T-helper 1 cell treated with Interleukin-12 subunit alpha and Interleukin-12 subunit beta and Interleukin-4 antibody, amounts not matched to agents 30 ng/mL and 1 ng/mL, for 36 hours (primary cell): Measurements from ENCODE around the gene CXCL17. TPM values are rescaled to one million over a fixed set of nuclear protein-coding genes. Genes with fewer than 3 reads are reported as not detected.

ENCODE experiments used
- intact Hi-C: fragments of 100-400 bp; cut with micrococcal nuclease; formaldehyde crosslinking; loops from one replicate; pipeline ENCODE4 v1.15.1; 2024
- total RNA-seq: library from RNA; stranded (reverse); gene quantifications from 2 replicates; pipeline ENCODE4 v1.2.3, GENCODE V29; 2022

Gene CXCL17
- total RNA-seq, 1 donor from 2014 or later, result not detected

DNA sequence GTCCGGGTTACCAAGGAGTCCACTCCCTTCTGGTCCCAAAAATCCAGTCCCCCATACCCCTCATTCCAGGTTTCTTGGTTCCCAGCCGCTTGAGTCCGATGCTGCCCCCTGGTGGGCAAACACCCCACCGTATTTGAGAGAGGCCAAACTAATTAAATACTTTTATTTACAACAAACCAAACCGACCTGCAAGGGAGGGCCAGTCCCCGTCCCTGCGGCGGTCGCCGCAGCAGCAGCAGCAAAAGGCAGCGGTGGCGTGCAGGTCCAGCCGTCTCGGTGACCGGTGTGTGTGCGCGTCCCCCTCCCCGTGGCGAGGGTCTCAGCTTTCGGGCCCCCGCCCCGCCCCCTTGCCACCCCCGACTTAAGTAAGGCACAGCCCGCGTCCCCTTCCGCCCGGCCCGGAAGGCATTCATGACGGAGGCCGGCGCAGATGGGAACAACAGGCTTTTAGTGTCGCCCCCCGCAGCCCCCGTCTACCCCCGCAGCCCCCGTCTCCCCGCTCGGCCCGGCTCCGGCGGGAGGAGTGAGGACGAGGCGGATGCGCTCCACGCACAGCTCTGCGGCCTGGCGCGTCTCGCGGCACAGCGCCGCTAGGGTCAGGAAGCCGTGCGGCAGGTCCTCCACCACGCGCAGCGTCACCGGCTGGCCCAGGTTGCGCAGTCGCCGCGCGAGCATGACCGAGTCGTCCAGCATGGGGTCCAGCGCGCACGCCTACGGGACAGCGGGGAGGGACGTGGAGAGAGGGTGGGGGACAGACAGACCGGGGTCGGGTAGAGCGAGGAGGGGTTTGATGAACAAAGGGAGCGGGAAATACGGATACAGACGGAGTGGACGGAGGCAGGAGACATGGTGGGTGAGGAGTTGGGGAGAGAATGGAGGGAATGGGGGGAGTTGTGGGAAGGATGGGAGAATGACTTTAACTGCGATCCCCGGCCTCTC is 41.1 kb downstream of the CXCL17 start:
- intact Hi-C loops, result loop anchor here (1.0 kb wide), 4 partner anchors 22 to 293 kb away; partner anchors contain the start of gene MEGF8

DNA sequence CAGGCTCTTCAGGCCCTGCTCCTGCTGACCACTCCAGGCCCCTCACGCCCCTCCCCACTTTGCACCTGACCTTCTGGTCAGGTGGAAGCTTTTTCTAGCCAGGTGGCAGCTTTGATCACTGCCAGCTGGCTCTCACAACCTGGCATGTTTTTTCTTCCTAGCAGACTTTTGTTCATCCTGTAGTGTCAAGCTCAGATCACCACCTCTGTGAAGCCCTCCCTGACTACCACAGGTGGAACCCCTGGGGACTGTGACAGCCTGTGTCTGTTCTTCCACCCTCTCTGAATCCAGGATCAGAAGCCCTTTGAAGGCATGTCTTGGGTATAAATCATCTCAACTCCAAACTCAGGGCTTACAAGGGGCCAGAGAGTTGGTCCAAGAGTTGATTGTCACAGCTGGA is 42.3 kb downstream of the CXCL17 start:
- intact Hi-C loops, result no loop called here

DNA sequence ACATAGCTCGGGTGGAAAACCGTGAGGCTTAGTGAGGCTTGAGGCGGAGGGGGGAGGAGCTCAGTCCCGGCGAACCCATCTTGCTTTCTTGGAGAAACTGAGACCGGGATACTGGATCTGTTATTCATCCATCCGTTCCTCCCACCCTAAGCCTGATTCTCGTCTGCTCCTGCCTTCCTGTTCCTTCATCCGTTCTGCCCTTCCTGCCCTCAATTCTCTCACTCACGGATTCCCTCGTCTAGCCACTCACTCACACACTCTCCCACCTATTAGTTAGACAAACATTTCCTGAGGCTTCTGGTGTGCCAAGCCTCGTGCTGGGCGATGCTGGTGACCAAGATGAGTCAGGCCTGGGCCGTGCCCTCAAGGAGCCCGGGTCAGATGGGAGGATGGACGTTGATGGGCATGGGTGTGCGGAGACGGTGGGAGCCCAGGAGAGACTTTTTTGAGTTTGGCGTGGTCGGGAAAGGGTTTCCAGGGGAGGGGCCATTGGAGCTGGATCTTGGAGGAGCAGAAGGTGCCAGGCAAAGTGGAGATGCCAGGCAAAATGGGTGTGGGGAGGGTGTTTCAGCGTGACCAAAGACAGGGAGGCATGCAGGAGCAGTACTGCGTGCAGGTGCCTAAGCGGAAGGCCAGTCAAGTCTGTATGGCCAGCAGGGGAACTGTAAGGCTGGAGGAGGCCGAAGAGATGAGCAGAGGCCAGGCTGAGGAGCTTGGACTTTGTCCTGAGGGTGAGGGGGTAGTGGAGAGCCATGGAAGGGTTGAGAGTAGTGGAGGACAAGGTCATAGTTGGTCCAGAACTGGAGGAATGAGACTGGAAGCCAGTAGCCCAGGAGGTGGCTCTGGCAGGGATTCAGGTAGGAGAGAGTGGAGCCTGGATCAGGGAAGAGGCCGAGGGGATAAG is 45.2 kb downstream of the CXCL17 start:
- intact Hi-C loops, result loop anchor here (1.0 to 5.0 kb wide), 9 partner anchors 10 to 323 kb away; partner anchors contain the start of genes MEGF8, PAFAH1B3, POU2F2 and PRR19

DNA sequence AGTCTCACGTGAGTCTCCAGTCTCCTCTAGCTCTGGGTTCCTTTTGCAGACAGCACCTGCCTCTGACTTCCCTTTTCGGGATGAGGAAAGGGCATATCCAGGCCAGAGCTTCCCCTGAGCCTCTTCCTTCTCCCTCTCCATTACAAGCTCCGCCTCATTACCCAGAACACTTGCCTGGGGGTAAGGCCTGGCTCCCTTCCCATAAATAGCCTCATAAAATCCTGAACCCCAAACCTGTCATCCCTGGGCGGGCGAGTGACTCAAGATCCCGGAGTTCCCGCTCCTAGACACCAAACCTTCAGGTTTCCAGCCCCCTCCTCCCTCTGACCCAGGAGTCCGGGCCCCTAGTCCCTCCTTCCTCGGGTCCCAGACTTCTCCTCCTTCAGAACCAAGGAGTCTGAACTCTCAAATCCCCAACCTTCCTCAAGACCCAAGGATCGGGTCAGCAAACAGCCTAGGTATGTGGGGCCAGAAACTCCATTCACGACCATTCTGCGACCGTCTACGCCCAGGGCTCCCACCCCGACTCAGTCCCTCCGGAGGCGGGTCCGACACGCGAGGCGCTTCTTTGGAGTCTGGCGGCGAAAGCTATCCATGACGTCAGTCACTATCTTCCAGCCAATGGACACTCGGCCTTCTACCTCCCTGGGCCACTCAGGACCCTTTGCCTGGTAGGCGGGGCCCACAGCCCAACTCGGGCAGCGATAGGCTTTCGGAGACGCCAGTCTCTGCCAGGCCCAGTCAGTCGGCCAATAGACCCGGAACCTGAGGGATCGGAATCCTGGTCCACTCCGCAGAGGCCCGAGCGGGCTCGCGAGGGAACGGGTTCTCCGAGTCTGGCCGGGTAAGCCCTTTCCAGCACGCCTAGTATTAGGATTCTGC is 46.1 kb downstream of the CXCL17 start:
- intact Hi-C loops, result loop anchor here (1.0 to 5.0 kb wide), 10 partner anchors 9 to 322 kb away; partner anchors contain the start of genes DEDD2, MEGF8, PAFAH1B3 and POU2F2

DNA sequence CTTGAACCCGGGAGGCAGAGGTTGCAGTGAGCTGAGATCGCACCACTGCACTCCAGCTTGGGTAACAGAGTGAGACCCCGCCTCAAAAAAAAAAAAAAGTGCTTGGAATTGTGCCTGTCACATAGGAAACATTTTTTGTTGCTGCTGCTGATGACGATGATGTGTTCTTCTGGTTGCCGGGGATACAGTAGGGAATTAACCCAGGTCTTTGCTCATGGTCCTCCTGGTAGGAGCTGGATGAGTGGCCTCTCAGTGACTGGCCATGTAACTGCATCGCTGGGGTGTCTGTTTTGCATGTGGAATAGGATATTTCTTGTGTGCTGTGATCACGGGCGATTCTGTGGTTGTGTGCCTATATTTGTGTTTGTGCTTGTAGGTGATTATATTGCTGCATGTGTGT is 48.0 kb downstream of the CXCL17 start:
- intact Hi-C loops, result loop anchor here (5.0 kb wide), 1 partner anchor 262 kb away; the partner anchor contains the start of gene POU2F2

DNA sequence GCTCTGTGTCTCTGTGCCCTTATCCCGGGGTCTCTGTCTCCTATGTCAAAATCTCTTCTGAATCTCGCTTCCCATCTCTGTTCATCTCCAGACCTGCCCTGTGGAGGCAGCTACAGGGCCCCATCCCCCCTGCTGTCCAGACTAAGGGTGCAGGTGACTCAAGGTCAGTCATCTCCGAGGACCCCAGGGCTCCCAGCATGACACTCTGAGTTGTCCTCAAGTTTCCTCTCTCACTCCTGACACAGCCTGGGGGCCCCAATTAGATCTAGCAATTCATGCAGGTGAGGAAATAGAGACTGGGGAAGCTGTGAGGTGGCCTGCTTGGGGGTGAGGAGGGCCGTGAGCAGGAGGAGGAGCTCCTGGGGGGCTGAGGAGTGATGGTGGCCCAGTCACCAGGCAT is 50.6 kb downstream of the CXCL17 start:
- intact Hi-C loops, result no loop called here

DNA sequence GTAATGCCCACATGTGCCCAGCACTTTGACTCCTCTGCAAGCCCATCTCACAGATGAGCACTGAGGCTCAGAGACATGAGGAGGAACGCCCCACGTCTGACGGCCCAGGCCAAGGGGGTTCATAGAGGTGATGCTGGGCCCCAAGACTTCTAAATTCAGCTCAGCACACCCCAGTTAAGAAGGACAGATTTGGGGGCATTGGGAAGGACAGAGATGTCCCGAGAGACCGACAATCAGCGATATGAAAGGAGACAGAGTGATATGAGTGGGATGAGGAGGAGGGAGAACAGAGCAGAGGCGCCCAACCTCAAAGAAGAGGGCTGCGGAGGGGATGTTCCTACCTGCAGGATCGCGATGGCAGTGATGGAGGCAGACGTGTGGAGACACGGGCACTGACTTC is 52.8 kb downstream of the CXCL17 start, which contains the start of gene CNFN:
TSS of gene CNFN (minus strand) at position 399 of the 400 bp plus-strand sequence. CDS start 1,260 bp downstream, outside the sequence.
- intact Hi-C loops, result no loop called here

DNA sequence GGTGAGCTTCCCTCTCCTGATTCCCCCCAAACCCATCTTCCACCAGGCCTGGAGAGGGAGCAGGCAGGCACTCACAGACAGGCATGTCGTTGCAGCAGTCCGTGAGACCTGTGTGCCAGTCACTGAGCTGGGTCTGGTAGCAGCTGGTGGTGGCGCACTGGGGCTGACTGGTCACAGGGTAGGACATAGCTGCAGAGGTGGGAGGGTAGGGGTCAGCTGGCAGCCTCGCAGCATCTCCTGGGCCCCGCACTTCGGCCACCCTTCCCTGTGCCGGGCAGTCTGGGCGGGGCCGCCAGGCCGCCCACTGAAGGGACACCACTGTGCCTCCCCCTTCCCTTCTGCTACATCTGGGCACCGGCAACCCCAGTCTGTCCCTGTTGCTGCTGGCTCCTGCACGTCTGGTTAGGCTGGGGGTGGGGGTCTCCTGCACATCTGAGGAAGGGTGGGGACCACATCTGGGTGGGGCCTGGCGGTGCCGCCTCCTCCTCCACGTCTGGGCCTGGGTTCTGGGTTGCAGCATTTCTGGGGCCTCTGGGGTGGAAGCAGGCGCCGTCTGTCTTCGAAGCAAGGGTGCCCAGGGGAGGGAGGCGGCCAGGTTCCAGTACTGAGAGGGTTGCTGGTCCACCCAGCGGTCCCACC is 53.8 kb downstream of the CXCL17 start:
- intact Hi-C loops, result no loop called here

DNA sequence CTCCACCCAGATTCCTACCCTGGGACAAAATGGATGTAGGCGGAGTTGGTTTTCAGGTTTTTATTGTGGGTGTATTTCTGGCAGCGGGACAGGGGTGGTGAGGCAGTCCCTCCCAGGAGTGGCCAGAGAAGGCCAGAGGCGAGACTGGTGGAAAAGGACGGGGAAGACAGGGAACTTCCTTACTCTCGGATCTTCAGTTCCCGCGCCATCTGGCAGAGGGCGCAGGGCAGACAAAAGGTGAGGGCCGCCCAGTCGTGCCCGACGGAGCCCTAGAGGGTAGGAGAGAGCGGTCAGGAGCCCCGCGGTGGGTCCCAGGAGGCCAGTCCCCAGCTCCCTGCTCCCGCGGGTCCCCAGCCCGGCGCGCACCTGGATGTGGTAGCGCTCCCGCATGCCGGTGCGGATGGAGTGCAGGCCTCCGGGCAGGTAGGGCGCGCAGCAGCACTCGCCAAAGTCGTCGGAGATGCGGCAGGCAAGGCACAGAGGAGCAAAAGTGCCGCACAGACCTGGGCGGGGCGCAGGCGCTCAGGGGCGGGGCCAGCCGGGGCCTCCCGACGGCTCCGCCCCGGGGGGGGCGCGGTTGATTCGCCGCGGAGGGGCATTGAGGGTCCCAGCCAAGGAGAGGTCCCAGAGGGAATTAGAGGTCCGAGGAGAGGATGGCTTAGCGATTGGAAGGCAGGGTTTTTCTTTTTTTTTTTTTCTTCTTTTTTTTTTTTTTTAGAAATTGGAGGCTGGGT is 55.6 kb downstream of the CXCL17 start:
- intact Hi-C loops, result loop anchor here (1.0 kb wide), 3 partner anchors 10 to 46 kb away; no protein-coding TSS in a partner anchor

DNA sequence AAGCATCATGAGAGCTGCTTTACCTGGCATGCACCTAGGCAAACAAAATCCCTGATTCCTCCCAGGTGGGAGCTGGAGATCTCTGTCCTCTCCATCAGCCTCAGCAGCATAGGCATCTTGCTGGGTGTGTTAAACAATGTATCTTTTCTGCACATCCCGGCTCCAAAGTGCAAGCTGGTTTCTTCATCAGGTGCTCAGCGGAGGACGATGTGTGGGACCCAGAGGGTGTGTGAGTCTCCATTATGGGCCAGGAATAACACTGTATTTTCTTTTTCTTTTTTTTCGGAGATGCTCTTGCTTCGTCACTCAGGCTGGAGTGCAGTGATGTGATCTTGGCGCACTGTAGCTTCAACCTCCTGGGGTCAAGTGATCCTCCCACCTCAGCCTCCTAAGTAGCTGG is 62.6 kb downstream of the CXCL17 start:
- intact Hi-C loops, result loop anchor here (2.0 kb wide), 1 partner anchor 63 kb away; no protein-coding TSS in a partner anchor

Other genes with a start within 250 kb of the CXCL17 start
- 47.7 and 48.8 TPM in 2 replicates for gene DEDD2, start 225.3 kb downstream of the CXCL17 start, total RNA-seq
- 20.1 and 20.4 TPM in 2 replicates for gene ZNF526, start 222.6 kb downstream of the CXCL17 start, total RNA-seq
- 56.9 and 60.7 TPM in 2 replicates for gene GSK3A, start 200.3 kb downstream of the CXCL17 start, total RNA-seq
- gene ERF, start 187.8 kb downstream of the CXCL17 start, total RNA-seq, result 41.8 and 51.2 TPM in 2 replicates
- 98.8 and 99.3 TPM in 2 replicates for gene CIC, start 173.7 kb downstream of the CXCL17 start, total RNA-seq
- 0.51 and 0.76 TPM in 2 replicates for gene PRR19, start 140.8 kb downstream of the CXCL17 start, total RNA-seq
- gene PAFAH1B3, start 140.3 kb downstream of the CXCL17 start, total RNA-seq, result 35.5 and 36.8 TPM in 2 replicates
- gene TMEM145, start 129.6 kb downstream of the CXCL17 start, total RNA-seq, result 0.12 TPM in 1 of 2 replicates, not detected in the other
- gene MEGF8, start 117.3 kb downstream of the CXCL17 start, total RNA-seq, result 4.3 and 4.5 TPM in 2 replicates
- not detected in 2 replicates for gene CNFN, start 52.6 kb downstream of the CXCL17 start, total RNA-seq
- 26.9 and 30.2 TPM in 2 replicates for gene LIPE, start 15.6 kb downstream of the CXCL17 start, total RNA-seq
- 40.3 and 42.6 TPM in 2 replicates for gene CEACAM1, start 85.5 kb upstream of the CXCL17 start, total RNA-seq
- gene CEACAM8, start 152.0 kb upstream of the CXCL17 start, total RNA-seq, result not detected in 2 replicates